Activated B cell treated with CpG ODN at 0.5 μM for 24 hours (primary cell): ENCODE results near the gene GRIP1. TPM values are rescaled to one million over a fixed set of nuclear protein-coding genes. Genes with fewer than 3 reads are reported as not detected.

Source experiments
- ATAC-seq: fragments of 200-7000 bp; cut with Tn5 transposase; one replicate; pipeline ENCODE4 v1.10.0; 2021; ENCODE audit warnings: low read depth, mild to moderate bottlenecking, moderate library complexity
- CTCF ChIA-PET: fragments of 350-600 bp; sonication (Branson Sonifier 250); formaldehyde crosslinking; loops from one replicate; lab custom pipeline; 2021; ENCODE audit warnings: antibody characterized with exemption; lab: Charles Lee
- POLR2A ChIA-PET: fragments of 350-600 bp; sonication (Branson Sonifier 250); formaldehyde crosslinking; loops from one replicate; lab custom pipeline; 2021; ENCODE audit warnings: antibody characterized with exemption; lab: Charles Lee
- DNase-seq: peaks from one replicate; pipeline ENCODE4 v3.0.0; 2022
- H3K27ac Mint-ChIP-seq: one replicate; pipeline ENCODE4 v1.8.0; 2020; ENCODE audit warnings: mixed read lengths
- H3K27me3 Mint-ChIP-seq: one replicate; pipeline ENCODE4 v1.8.0; 2021; ENCODE audit warnings: mixed read lengths
- H3K36me3 Mint-ChIP-seq: one replicate; pipeline ENCODE4 v1.8.0; 2021; ENCODE audit warnings: low read depth, mixed read lengths
- H3K4me1 Mint-ChIP-seq: one replicate; pipeline ENCODE4 v1.8.0; 2021; ENCODE audit warnings: mixed read lengths
- H3K4me3 Mint-ChIP-seq: one replicate; pipeline ENCODE4 v1.8.0; 2020; ENCODE audit warnings: mild to moderate bottlenecking, mixed read lengths
- H3K9me3 Mint-ChIP-seq: one replicate; pipeline ENCODE4 v1.8.0; 2020; ENCODE audit warnings: mixed read lengths
- CTCF ChIP-seq: fragments of 200-600 bp; IDR thresholded peaks from one replicate; pipeline ENCODE4 v1.8.0; 2022; ENCODE audit warnings: antibody characterized with exemption, mild to moderate bottlenecking
- intact Hi-C: fragments of 100-400 bp; cut with micrococcal nuclease; formaldehyde crosslinking; loops from one replicate; pipeline ENCODE4 v1.15.1; 2024
- total RNA-seq: library from RNA; stranded (reverse); gene quantifications from 2 replicates; pipeline ENCODE4 v1.2.3, GENCODE V29; 2022

Gene GRIP1
- total RNA-seq, 1 donor from 2014 or later, result 0.49 TPM

- no peak for TF ChIP-seq CTCF
- ChIA-PET CTCF (no interaction called here), POLR2A (no interaction called here)
- DNase-seq (no peak), ATAC-seq (no peak)
- Mint-ChIP-seq H3K27ac (no peak overlapping the region), H3K27me3 (no peaks in the 10 kb centered on the region), H3K9me3 (no peaks in the 10 kb centered on the region), H3K36me3 (no peaks in the 10 kb centered on the region), H3K4me1 (peaks cover 63% of the 10 kb centered on the region), H3K4me3 (no peak overlapping the region)
- intact Hi-C loops, result no loop called here
Measured at GRCh38 chr12:66620026-66620425, 58.9 kb downstream of the GRIP1 start.

GRCh38 chr12:66617991-66618390, 60.9 kb downstream of the GRIP1 start:
- Mint-ChIP-seq H3K9me3 (no peaks in the 10 kb centered on the region), H3K4me3 (no peak overlapping the region), H3K36me3 (no peaks in the 10 kb centered on the region), H3K27ac (no peak overlapping the region), H3K27me3 (no peaks in the 10 kb centered on the region), H3K4me1 (peaks cover 46% of the 10 kb centered on the region)
- CTCF ChIA-PET, result no interaction called here
- intact Hi-C loops, result no loop called here
- ATAC-seq (no peak), DNase-seq (no peak)
- POLR2A ChIA-PET, result no interaction called here
- TF ChIP-seq CTCF, result no peak

GRCh38 chr12:66612090-66612775, 66.6 kb downstream of the GRIP1 start:
- Mint-ChIP-seq H3K9me3 (no peaks in the 10 kb centered on the region), H3K4me1 (peaks cover 10% of the 10 kb centered on the region), H3K36me3 (no peaks in the 10 kb centered on the region), H3K4me3 (no peak overlapping the region), H3K27ac (no peak overlapping the region), H3K27me3 (no peaks in the 10 kb centered on the region)
- DNase-seq, result no peak
- no peak for ATAC-seq
- ChIA-PET POLR2A (no interaction called here), CTCF (no interaction called here)
- TF ChIP-seq CTCF, result no peak
- intact Hi-C loops, result no loop called here

- H3K36me3 Mint-ChIP-seq, result no peaks in the 10 kb centered on the region
- TF ChIP-seq CTCF, result no peak
- no peaks in the 10 kb centered on the region for H3K4me1 Mint-ChIP-seq
- DNase-seq (no peak), ATAC-seq (no peak)
- ChIA-PET POLR2A (no interaction called here), CTCF (interaction anchor here (1.6 kb wide), 1 partner anchor 85 kb away, joined by 4 read pairs; no protein-coding TSS in a partner anchor)
- no peak overlapping the region for H3K27ac Mint-ChIP-seq
- intact Hi-C loops, result no loop called here
- no peaks in the 10 kb centered on the region for H3K27me3 Mint-ChIP-seq
- H3K4me3 Mint-ChIP-seq, result no peak overlapping the region
- H3K9me3 Mint-ChIP-seq, result no peaks in the 10 kb centered on the region
Measured at GRCh38 chr12:66607147-66607546, 71.7 kb downstream of the GRIP1 start.

- Mint-ChIP-seq H3K27me3 (no peaks in the 10 kb centered on the region), H3K4me1 (peaks cover 6% of the 10 kb centered on the region), H3K27ac (no peak overlapping the region), H3K36me3 (no peaks in the 10 kb centered on the region), H3K9me3 (no peaks in the 10 kb centered on the region), H3K4me3 (no peak overlapping the region)
- ChIA-PET POLR2A (no interaction called here), CTCF (no interaction called here)
- ATAC-seq, result no peak
- no peak for TF ChIP-seq CTCF
- intact Hi-C loops, result no loop called here
- no peak for DNase-seq
Measured at GRCh38 chr12:66605293-66605692, 73.6 kb downstream of the GRIP1 start.
